ENCODE results near the gene NFAT5.

Gene NFAT5

GRCh38 chr16:69701866-69702265 lies 136.1 kb downstream of the NFAT5 start:
- no peak for DNase-seq (ENCODE audit: low read depth in 1 of 2, low spot score in 1 of 2)

- DNase-seq (ENCODE audit: low read depth in 1 of 2, low spot score in 1 of 2): no peak
These were observed 137.9 kb downstream of the NFAT5 start for GRCh38 chr16:69703638-69704037.

DNA sequence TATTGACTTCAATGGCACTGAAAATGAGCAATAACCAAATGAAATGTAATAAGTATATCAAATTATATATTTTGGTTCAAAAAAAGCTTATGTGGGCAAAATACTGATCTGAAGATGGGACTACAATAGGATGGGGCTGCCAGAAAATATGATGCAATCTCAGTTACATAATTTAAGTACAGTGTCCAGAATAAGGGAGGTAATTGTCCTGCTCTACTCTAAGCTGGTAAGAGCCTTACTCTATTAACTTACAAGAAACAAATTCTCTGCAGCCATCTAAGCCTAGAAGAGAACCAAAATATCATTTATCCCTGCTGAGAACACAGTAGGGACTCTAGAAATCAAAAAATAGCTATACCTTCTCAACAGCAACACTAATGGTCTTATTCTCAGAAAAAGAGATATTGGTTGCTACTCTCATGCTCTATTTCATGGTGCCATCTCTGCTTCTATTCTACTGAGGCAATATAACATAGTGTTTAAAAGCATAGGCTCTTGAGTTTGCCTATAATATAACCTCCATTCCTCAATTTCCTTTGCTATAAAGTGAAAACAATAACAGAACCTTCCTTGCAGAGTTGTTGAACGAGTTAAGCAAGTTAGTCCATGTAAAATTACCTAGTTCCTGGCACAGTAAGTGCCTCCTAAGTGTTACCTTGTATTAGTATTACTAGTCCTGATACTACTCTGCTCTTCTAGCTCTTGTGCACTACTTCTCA lies 140.6 kb downstream of the NFAT5 start:
- no peak for DNase-seq (ENCODE audit: low read depth in 1 of 2, low spot score in 1 of 2)

DNA sequence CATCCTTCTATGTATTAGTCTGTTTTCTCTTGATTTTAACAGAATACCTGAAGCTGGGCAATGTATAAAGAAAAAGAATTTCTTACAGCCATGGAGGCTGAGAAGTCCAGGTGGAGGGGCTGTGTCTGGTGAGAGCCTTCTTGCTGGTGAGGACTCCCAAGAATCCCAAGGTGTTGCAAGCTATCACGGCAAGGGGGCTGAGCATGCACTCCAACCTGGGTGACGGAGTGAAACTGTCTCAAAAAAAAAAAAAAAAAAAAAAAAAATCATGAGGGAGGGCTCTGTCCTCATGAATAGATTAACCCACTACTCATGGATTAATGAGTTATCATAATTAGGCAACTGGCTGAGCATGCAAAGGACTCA lies 141.2 kb downstream of the NFAT5 start:
- no peak for DNase-seq (ENCODE audit: low read depth in 1 of 2, low spot score in 1 of 2)

DNA sequence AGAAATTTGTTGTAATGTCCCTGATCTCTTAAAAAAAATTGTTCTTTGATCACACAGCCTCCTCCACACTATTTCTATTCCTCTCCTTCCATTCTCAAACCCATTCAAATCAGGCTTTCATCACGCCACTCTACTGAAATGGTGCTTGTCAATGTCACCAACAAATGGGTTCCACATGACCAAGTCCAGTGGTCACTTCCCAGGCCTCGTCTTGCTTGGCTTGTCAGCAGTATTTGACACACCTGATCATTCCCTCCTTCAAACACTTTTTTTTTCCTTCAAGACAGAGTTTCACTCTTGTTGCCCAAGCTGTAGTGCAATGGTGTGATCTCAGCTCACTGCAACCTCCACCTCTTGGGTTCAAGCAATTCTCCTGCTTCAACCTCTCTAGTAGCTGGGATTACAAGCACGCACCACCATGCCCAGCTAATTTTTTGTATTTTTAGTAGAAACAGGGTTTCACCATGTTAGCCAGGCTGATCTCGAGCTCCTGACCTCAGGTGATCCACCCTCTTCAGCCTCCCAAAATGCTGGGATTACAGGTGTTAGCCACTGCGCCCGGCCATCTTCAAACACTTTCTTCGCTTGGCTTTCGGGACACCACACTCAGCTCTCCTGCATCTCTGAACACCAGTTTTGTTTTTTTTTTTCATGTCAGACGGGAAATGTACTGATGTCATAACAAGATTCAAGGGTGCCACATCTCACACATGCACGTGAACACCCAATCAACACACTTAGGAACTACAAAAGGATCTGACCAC lies 142.3 kb downstream of the NFAT5 start:
- DNase-seq (ENCODE audit: low read depth in 1 of 2, low spot score in 1 of 2): no peak

GRCh38 chr16:69709456-69710084 lies 143.8 kb downstream of the NFAT5 start:
- DNase-seq (ENCODE audit: low read depth in 1 of 2, low spot score in 1 of 2): no peak

DNA sequence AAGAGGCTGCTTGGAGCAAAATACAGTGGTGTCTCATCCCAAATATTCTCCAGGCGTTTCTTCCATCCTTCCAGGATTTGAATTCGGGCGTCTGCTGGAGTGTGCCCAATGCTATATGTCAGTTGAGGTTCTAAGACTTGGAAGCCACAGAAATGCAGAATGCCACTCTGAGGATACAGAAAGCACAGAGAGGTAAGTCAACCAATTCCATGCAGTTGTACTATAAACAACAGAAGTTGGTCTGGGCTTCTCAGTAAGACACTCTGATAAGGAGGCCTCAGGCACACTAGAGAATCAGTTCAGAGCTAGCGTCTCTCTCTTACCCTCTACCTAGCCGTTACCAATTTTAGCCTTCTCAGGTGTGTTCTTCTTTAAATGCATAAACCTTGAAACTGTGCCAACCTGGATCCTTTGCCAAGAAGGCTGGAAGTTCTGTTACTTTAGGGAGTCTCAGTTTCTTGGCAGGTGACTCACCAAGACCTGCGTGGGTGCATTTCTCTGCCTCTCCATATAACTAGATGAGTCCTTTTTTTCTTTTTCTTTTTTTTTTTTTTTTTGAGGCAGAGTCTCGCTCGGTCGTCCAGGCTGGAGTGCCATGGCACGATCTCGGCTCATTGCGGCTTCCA lies 145.5 kb downstream of the NFAT5 start:
- DNase-seq (ENCODE audit: low read depth in 1 of 2, low spot score in 1 of 2): no peak

- DNase-seq (ENCODE audit: low read depth in 1 of 2, low spot score in 1 of 2): no peak
These were observed 146.5 kb downstream of the NFAT5 start for GRCh38 chr16:69712277-69712676.

DNA sequence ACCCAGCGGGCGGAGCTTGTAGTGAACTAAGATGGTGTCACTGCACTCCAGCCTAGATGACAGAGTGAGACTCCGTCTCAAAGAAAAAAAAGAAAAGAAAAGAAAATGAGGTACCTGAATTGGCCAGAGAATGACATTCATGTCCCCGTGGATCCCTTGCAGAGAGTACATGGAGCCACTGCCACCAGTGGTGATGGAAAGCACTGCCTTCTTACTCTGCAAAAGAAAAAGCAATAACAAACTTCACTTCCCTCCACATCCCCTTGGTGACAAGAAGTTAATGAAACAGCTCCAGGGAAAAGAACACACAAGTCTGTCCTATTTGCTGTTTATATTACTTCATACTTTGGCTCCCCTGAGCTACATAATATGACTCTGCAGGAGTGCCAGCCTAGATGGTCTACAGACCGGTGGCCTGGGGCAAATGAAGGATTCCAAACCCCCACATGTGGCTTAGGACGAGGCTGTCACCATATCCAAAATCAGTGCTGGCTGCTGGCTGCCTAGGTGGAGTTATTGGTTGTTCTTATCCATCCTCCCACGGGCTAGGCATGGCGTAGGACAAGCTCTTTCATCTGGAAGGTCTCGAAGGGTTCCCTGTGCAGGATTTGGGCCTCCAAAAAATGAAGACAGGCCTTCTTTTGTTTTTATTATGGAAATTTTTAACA lies 147.3 kb downstream of the NFAT5 start:
- no peak for DNase-seq (ENCODE audit: low read depth in 1 of 2, low spot score in 1 of 2)

GRCh38 chr16:69717066-69717465 lies 151.3 kb downstream of the NFAT5 start:
- no peak for DNase-seq (ENCODE audit: low read depth in 1 of 2, low spot score in 1 of 2)

DNA sequence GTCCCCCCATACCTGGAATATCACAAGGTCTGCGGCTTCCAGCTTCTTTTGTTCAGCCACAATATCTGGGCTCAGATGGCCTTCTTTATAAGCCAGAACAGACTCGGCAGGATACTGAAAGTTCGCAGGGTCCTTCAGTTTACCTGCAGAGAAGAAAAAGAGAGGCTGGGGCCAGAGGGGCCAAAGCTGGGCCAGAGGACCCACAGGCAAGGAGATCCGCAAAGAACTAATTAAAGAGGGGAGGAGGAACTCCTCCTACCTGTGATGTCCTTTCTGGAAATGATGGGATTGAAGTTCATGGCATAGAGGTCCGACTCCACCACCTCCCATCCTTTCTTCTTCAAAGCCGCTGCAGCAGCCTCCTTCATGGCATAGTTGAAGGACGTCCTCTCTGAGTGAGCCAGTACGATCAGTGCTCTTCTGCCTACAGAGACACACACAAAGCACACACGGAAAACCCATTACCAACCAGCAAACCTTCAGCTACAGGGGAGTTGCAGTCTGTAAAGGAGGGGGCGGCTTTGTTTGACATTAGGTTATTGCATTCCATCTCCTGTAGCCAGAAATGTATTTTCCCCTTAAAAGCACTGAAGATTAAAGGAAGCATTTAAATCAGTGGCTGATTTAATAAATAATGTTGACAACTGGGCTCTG lies 152.5 kb downstream of the NFAT5 start:
- DNase-seq (ENCODE audit: low read depth in 1 of 2, low spot score in 1 of 2): no peak

DNA sequence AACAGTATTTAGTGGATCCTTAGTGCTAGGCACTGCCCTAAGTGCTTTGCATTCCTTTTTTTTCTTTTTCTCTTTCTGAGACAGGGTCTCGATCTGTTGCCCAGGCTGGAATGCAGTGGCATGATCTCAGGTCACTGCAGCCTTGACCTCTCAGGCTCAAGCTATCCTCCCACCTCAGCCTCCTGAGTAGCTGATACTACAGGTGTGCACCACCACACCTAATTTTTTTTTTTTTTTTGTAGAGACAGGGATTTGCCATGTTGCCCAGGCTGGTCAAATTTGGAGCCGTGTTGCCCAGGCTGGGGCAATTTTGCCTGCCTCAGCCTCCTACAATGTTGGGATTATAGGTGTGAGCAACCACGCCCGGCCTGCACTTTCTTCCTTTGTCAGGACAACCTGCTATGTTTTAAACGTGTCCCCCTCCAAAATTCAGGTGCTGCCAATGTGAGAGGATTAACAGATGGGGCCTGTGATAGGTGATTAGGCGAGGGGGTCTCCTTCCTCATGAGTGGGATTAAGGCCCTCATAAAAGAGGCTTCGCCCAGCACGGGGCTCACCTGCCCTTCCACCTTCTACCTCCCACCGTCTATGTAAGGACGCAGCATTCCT lies 155.2 kb downstream of the NFAT5 start:
- DNase-seq (ENCODE audit: low read depth in 1 of 2, low spot score in 1 of 2): no peak

- no peak for DNase-seq (ENCODE audit: low read depth in 1 of 2, low spot score in 1 of 2)
These were observed 155.7 kb downstream of the NFAT5 start for GRCh38 chr16:69721441-69721957.

DNA sequence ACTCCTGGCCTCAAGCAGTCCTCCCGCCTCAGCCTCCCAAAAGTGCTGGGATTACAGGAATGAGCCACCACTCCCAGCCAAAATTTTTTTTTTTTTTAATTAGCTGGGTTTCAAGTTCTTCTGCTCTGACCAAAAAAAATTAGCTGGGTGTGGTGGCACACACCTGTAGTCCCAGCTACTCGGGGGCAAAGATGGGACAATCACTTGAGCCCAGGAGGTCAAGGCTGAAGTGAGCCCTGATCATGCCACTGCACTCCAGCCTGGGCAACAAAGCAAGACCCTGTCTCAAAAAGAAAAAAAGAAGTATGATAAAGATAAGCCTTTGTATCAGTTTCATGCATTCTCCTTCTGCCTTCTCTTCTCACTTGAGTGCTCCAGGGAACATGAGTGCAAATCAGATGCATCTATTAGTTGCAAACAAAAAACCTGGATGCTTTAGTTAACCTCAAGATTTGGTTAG lies 158.7 kb downstream of the NFAT5 start:
- no peak for DNase-seq (ENCODE audit: low read depth in 1 of 2, low spot score in 1 of 2)

DNA sequence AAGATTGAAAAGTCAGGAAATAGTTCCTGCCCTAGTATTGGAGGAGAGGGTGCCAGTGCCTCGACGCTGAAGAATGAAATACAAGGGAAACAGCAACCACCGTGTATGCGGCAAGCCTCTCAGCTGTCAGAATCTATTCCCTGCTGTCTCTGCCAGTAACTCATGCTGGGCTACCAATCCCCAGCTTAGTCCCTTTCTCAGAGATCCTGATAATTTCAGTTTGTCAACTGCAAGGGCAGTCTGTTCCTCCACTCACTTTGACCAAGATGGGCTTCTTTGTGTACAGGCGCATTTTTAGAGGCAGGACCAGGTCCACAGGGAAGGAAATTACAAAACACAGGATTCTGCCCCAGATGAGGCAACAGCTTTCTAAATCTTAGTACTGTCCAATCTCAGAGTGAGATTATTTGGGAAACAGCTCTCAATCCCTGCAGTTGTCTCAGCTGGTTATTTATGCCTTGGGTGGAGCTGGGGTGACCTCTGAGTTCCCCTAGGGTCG lies 159.3 kb downstream of the NFAT5 start:
- no peak for DNase-seq (ENCODE audit: low read depth in 1 of 2, low spot score in 1 of 2)

- no peak for DNase-seq (ENCODE audit: low read depth in 1 of 2, low spot score in 1 of 2)
These were observed 159.9 kb downstream of the NFAT5 start for GRCh38 chr16:69725480-69726312.

- peak; percentile 66 to 81 for DNase-seq (ENCODE audit: low read depth in 1 of 2, low spot score in 1 of 2)
These were observed 160.7 kb downstream of the NFAT5 start, which contains the start of gene NQO1 for GRCh38 chr16:69726313-69727060. TSS of gene NQO1 (minus strand) at chr16:69726560. CDS start at chr16:69726439, 121 bp downstream.

- no peak for DNase-seq (ENCODE audit: low read depth in 1 of 2, low spot score in 1 of 2)
These were observed 162.1 kb downstream of the NFAT5 start for GRCh38 chr16:69727916-69728270.

All from stimulated activated CD4-positive, alpha-beta T cell treated with anti-CD3 and anti-CD28 coated beads, Interleukin-15, amount 100 ng/mL, for 1 hour (primary cell).